Cardiac fibroblast (primary cell): Measurements from ENCODE around the gene STAMBP.

Experiments
- DNase-seq, 2 donors: peaks; one replicate each; pipeline versions ENCODE4 v3.0.0 to v3.0.0-alpha.2; 2010; ENCODE audit warnings: low read depth in 2 of 2
- H3K4me3 ChIP-seq, 2 donors: replicated peaks in 1 of 2; 1 replicate in 1 of 2; 2 replicates in 1 of 2; pipeline ENCODE4 v1.5.1; 2011; ENCODE audit warnings: low read depth in 2 of 2, low read length in 2 of 2, mild to moderate bottlenecking in 2 of 2, moderate library complexity in 1 of 2
- CTCF ChIP-seq: IDR thresholded peaks from one replicate; pipeline ENCODE4 v1.5.1; 2011; ENCODE audit warnings: low read depth, mild to moderate bottlenecking, low read length, inconsistent platforms

STAMBP gene

GRCh38 chr2:73904952-73905351 lies 76.2 kb downstream of the STAMBP start:
- TF ChIP-seq CTCF: no peak
- no peak for DNase-seq
- H3K4me3 ChIP-seq: no peak overlapping the region

GRCh38 chr2:73906847-73907505 lies 78.2 kb downstream of the STAMBP start:
- no peak overlapping the region for H3K4me3 ChIP-seq
- no peak for DNase-seq
- TF ChIP-seq CTCF: no peak

- no peak for TF ChIP-seq CTCF
- no peak overlapping the region for H3K4me3 ChIP-seq
- peak; percentile 32 to 34 for DNase-seq
These were observed 79.2 kb downstream of the STAMBP start for GRCh38 chr2:73907840-73908452.

- no peak for TF ChIP-seq CTCF
- no peak for DNase-seq
These were observed 80.2 kb downstream of the STAMBP start for GRCh38 chr2:73908689-73909652.

GRCh38 chr2:73910873-73911547 lies 82.2 kb downstream of the STAMBP start:
- no peak overlapping the region for H3K4me3 ChIP-seq
- no peak for DNase-seq
- TF ChIP-seq CTCF: no peak

More at GRCh38 chr2:73908689-73909652, 80.2 kb downstream of the STAMBP start:
- no peak overlapping the region for H3K4me3 ChIP-seq

- TF ChIP-seq CTCF: no peak
- no peak for DNase-seq
- no peak overlapping the region for H3K4me3 ChIP-seq
These were observed 82.9 kb downstream of the STAMBP start for GRCh38 chr2:73911548-73912208.
